PC-9 (cell line): ENCODE results near the gene ADRA2B. TPM values are rescaled to one million over a fixed set of nuclear protein-coding genes. Genes with fewer than 3 reads are reported as not detected.
"Not testable (repeated sequence)": the region's sequence is repeated elsewhere in the genome, so short reads cannot be mapped to it uniquely, and the experiment has no call there.

ENCODE experiments used
- BruUV-seq: library from RNA; stranded (reverse); fragments of 400-500 nt; replicated peaks from 2 replicates; lab custom pipeline; 2021; lab: Mats Ljungman, UMichigan
- CTCF ChIA-PET: fragments of 300-600 bp; sonication (Branson Sonifier 250); formaldehyde crosslinking; loops from one replicate; lab custom pipeline; 2022; ENCODE audit warnings: antibody characterized with exemption; lab: Charles Lee
- POLR2A ChIA-PET: fragments of 300-600 bp; sonication (Branson Sonifier 250); formaldehyde crosslinking; loops from one replicate; lab custom pipeline; 2022; ENCODE audit warnings: antibody characterized with exemption; ENCODE audit not compliant: unreplicated experiment; lab: Charles Lee
- DNase-seq, 2 experiments: peaks; one replicate each; pipeline versions ENCODE4 v3.0.0 to v3.0.0-alpha.2; 2015 to 2022; ENCODE audit warnings: mixed read lengths in 1 of 2
- H2AFZ ChIP-seq: fragments of 200-600 bp; sonication (generic); 2 replicates; pipeline ENCODE4 v1.8.1; 2017; ENCODE audit warnings: antibody characterized with exemption
- H3F3A ChIP-seq: fragments of 200-600 bp; sonication (generic); 2 replicates; pipeline ENCODE4 v1.8.1; 2017; ENCODE audit warnings: antibody characterized with exemption, mild to moderate bottlenecking, low read depth; ENCODE audit not compliant: insufficient read depth
- H3K27ac ChIP-seq: fragments of 200-600 bp; sonication (generic); 2 replicates; pipeline ENCODE4 v1.6.1; 2016; ENCODE audit warnings: mixed run types
- H3K27me3 ChIP-seq: fragments of 200-600 bp; sonication (generic); 2 replicates; pipeline ENCODE4 v1.6.1; 2016; ENCODE audit warnings: low read depth, mixed run types; ENCODE audit not compliant: insufficient read depth
- H3K36me3 ChIP-seq: fragments of 200-600 bp; sonication (generic); 2 replicates; pipeline ENCODE4 v1.6.1; 2016; ENCODE audit warnings: low read depth, mixed run types
- H3K4me1 ChIP-seq: fragments of 200-600 bp; sonication (generic); replicated peaks from 2 replicates; pipeline ENCODE4 v1.6.1; 2016; ENCODE audit warnings: mixed run types; ENCODE audit not compliant: insufficient read depth
- H3K4me2 ChIP-seq: fragments of 200-600 bp; sonication (generic); 2 replicates; pipeline ENCODE4 v1.6.1; 2017; ENCODE audit warnings: mixed run types
- H3K4me3 ChIP-seq: fragments of 200-600 bp; sonication (generic); 2 replicates; pipeline ENCODE4 v1.6.1; 2016; ENCODE audit warnings: mixed run types
- H3K79me2 ChIP-seq: fragments of 200-600 bp; sonication (generic); 2 replicates; pipeline ENCODE4 v1.6.1; 2017; ENCODE audit warnings: low read depth, mixed run types
- H3K9me2 ChIP-seq: fragments of 200-600 bp; sonication (generic); 2 replicates; pipeline ENCODE4 v1.8.1; 2017; ENCODE audit warnings: mild to moderate bottlenecking; ENCODE audit not compliant: insufficient read depth
- H3K9me3 ChIP-seq: fragments of 200-600 bp; sonication (generic); 2 replicates; pipeline ENCODE4 v1.8.1; 2016; ENCODE audit warnings: low read depth; ENCODE audit not compliant: insufficient read depth
- H4K20me1 ChIP-seq: fragments of 200-600 bp; sonication (generic); 2 replicates; pipeline ENCODE4 v1.8.1; 2017; ENCODE audit not compliant: insufficient read depth
- intact Hi-C: fragments of 100-400 bp; cut with micrococcal nuclease; formaldehyde crosslinking; loops from one replicate; pipeline ENCODE4 v1.10.0; 2022; ENCODE audit not compliant: unreplicated experiment
- total RNA-seq: library from RNA; stranded (reverse); gene quantifications from 2 replicates; pipeline ENCODE4 v1.2.3, GENCODE V29; 2021

Gene ADRA2B
- total RNA-seq, 1 experiment from 2014 or later, result 0.26 TPM

DNA sequence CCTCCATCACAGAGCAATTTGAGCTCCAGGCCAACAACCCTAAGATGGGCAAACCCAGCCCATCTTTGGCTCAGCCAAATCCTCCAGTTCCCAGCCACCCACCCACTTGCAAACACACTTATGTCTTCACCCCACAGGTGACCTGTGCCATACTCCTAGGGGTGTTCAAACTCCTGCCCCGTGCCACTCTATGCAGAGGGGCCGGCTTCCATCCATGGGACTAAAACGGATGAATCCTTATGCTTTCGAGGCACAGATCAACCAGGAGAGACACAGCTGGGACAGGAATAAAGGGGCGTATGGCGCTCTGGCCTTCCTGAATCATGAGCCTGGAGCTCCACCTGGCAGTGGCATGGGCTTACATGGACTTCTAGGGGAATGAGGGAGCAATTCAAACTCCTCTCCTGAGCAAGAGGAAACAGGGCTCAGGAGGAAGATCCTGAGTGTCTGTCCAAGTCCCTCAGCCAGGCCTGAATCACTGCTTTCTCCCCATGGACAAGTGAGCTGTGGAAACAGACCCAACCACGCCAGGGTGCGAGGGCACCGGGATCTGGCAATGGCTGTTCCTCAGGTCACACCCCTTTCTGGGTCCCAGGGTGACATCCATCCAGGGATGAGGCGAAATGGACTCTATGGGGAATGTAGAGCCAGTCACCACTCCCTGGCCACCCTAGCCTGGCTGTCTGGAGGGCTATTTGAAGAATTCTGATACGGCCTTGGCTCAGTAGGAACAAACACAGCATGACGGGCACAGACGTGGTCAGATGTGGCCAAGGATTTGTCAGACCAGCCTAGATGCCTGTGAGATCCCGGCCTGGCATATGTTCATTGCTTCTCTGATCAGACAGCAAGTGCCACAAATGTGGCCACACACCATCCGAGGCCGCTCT lies 45.0 kb downstream of the ADRA2B start:
- H3K4me2 ChIP-seq, H3K4me1 ChIP-seq, H3K9me3 ChIP-seq, BruUV-seq, H3F3A ChIP-seq, DNase-seq, H3K79me2 ChIP-seq, H3K4me3 ChIP-seq, H4K20me1 ChIP-seq, POLR2A ChIA-PET, CTCF ChIA-PET, intact Hi-C loops, H3K36me3 ChIP-seq, H2AFZ ChIP-seq, H3K9me2 ChIP-seq, H3K27ac ChIP-seq: not testable (repeated sequence)
- peaks cover 20% of the 10 kb centered on the region; the same call in 1 of the 2 replicates for H3K27me3 ChIP-seq

DNA sequence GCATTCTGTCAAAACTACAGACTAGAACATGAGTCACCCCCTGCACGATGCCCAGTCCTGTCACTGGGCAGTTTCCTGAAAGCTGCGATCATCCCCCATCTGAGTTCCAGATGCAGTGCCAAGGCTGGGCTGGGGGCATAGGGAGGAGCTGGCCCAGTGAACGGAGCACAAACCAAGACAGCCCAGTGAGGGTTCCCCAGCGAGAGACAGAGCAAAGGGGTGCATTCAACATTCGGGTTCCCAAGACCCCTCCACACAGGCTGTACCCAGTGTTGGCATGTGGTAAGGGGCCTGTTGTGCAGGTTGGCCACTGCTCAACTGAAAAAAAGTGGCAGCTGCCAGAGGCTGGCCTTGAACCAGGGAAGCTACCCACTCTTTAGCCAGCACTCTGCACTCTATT lies 46.0 kb downstream of the ADRA2B start:
- H2AFZ ChIP-seq, H3K27ac ChIP-seq, CTCF ChIA-PET, H3K4me1 ChIP-seq, POLR2A ChIA-PET, H3F3A ChIP-seq, intact Hi-C loops, H3K79me2 ChIP-seq, H4K20me1 ChIP-seq, H3K9me3 ChIP-seq, H3K36me3 ChIP-seq, H3K4me2 ChIP-seq, H3K9me2 ChIP-seq, H3K4me3 ChIP-seq, BruUV-seq, DNase-seq: not testable (repeated sequence)
- peaks cover 20% of the 10 kb centered on the region; the same call in 1 of the 2 replicates for H3K27me3 ChIP-seq

DNA sequence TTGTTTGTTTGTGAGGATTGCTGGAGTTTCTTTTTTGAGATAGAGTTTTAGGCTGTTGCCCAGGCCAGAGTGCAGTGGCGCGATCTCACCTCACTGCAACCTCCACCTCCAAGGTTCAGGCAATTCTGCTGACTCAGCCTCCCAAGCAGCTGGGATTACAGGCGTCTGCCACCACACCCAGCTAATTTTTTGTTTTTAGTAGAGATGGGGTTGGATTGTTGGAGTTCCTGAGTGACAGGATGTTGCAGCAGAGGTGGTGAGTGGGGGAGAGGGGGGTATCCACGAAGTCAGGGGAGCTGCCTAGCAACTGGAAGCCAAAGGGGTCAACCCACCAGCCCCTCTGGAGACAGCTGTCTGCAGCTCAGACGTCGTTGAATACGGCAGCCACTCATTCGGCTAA lies 46.5 kb downstream of the ADRA2B start:
- DNase-seq, H2AFZ ChIP-seq, H3K79me2 ChIP-seq, H3K9me2 ChIP-seq, BruUV-seq, H3K4me2 ChIP-seq, H3K9me3 ChIP-seq, POLR2A ChIA-PET, H4K20me1 ChIP-seq, CTCF ChIA-PET, H3K4me3 ChIP-seq, H3K27ac ChIP-seq, H3K4me1 ChIP-seq, H3F3A ChIP-seq, intact Hi-C loops, H3K36me3 ChIP-seq: not testable (repeated sequence)
- H3K27me3 ChIP-seq, result peaks cover 20% of the 10 kb centered on the region; the same call in 1 of the 2 replicates

DNA sequence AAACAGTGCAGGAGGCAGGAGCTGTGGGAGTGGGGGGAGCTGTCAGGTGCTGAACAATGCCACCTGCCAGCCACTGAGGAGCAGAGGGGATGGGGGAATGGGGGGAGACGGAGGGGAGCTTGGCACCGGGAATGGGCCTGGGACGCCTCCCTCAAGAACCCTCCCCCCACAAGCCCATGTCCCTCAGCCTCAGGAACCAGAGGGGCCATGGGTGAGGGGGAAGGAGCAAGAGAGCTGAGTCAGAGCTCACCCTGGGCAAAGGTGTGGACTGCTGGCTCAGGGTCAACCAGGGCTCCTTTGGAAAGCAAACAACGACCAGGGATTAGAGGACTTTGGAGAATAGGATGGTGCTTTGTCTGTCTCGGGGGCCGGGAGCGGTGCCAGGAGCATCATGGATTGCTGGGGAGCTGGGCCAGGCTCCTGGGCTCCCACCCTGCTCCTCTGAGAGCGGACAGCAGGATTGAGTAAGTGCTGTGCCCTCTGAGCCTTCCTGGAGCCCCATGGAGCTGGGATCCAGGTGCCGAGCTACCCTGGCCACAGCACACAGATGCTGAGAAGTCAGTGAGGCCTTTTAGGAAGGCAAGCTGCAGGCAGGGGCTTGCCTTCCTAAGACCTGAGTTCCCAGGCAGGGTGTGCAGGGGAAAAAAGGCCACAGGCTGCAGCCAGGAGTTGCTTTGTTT lies 48.3 kb downstream of the ADRA2B start:
- H3K9me3 ChIP-seq, H3K9me2 ChIP-seq, intact Hi-C loops, H3K36me3 ChIP-seq, H2AFZ ChIP-seq, BruUV-seq, H3K79me2 ChIP-seq, H3K27me3 ChIP-seq, POLR2A ChIA-PET, H4K20me1 ChIP-seq, H3K27ac ChIP-seq, H3F3A ChIP-seq, H3K4me3 ChIP-seq: not testable (repeated sequence)
- DNase-seq, result peak in 1 of 2 experiments; percentile 27
- H3K4me2 ChIP-seq, result 0 out of 2 replicates have a peak overlapping the region, but pooled peaks have one; percentile 12
- H3K4me1 ChIP-seq, result peaks cover 13% of the 10 kb centered on the region; the same call in 1 of the 2 replicates
- CTCF ChIA-PET, result interaction anchor here (0.6 to 0.7 kb wide), 2 partner anchors 49 to 62 kb away, joined by 3 read pairs; no protein-coding TSS in a partner anchor

DNA sequence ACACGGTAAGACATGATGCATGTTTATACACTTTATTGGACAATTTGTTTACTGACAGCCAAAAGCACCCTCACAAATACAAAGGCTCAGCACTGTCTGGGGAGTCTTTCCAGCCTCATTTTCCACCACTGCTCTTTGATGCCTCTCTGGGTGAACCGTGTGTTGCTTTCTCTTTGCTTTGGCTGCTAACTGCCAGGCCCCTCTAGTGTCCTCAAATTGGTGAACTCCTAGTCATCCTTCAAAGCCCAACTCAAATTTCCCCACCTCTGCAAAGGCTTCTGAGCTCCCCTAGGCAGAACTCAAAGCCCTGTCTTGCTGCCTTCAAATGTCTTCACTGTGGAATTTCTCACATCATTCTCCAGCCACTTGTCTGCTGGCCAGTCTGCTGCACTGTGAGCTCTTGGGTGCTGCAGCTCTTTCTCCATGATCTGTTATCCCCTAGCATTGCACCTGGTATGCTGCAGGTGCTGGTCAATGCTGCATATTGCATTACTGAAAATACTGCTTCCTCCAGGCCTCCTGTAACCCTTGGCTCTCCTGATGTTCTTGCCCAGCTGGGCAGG lies 49.2 kb downstream of the ADRA2B start:
- H3K9me2 ChIP-seq, H4K20me1 ChIP-seq, POLR2A ChIA-PET, H2AFZ ChIP-seq, H3K27me3 ChIP-seq, H3K79me2 ChIP-seq, DNase-seq, H3F3A ChIP-seq, H3K36me3 ChIP-seq, H3K9me3 ChIP-seq, H3K4me2 ChIP-seq, H3K4me3 ChIP-seq, intact Hi-C loops, BruUV-seq, H3K27ac ChIP-seq: not testable (repeated sequence)
- peaks cover 13% of the 10 kb centered on the region; the same call in 1 of the 2 replicates for H3K4me1 ChIP-seq
- CTCF ChIA-PET, result interaction anchor here (0.6 kb wide), 1 partner anchor 50 kb away, joined by 3 read pairs; no protein-coding TSS in a partner anchor

DNA sequence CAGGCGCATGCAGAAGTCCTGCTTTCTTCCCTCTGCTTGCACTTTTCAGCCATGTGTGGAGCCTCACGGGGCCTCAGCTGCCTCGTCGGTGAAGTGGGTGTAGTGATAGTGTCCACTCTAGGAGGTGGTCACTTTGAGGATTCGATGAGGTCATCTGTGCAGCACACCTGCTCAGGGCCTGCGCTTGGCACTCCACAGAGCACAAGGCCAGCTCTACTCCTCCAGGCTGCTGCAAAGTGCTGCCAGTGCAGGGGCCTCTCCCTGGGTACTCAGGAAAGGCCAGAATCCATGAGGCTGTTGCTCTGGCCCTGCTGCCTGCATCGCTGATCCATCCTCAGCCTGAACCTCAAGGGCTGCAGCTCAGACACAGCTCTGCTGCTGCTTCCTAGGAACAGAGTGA lies 49.9 kb downstream of the ADRA2B start:
- H3K27me3 ChIP-seq, H3F3A ChIP-seq, H3K4me2 ChIP-seq, BruUV-seq, H3K4me3 ChIP-seq, H2AFZ ChIP-seq, H3K9me2 ChIP-seq, H3K79me2 ChIP-seq, POLR2A ChIA-PET, DNase-seq, H4K20me1 ChIP-seq, H3K27ac ChIP-seq, intact Hi-C loops, H3K36me3 ChIP-seq, CTCF ChIA-PET, H3K9me3 ChIP-seq: not testable (repeated sequence)
- peaks cover 13% of the 10 kb centered on the region; the same call in 1 of the 2 replicates for H3K4me1 ChIP-seq
